GM21737 (cell line): ENCODE results near the gene NRTN.

Experiments
- ATAC-seq: cut with Tn5 transposase; IDR thresholded peaks from one replicate; pipeline ENCODE4 v1.9.1; 2021; ENCODE audit warnings: mild to moderate bottlenecking, moderate library complexity; ENCODE audit not compliant: unreplicated experiment

The NRTN gene

DNA sequence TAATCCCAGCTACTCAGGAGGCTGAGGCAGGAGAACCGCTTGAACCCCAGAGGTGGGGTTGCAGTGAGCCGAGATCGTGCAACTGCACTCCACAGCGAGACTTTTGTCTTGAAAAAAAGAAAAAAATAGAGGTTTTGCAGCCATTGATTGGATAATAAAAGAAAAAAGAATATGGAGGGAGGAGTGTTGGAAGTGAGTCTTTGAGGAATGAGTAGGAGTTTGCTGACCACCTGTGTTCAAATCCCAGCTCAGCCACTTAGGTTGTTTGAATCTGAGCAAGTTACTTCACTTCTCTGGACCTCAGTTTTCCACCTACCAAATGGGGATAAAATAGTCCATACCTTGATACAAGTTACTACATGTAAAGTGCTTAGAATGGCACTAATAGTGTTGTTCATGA is 6.2 kb downstream of the NRTN start:
- ATAC-seq, result no peak

DNA sequence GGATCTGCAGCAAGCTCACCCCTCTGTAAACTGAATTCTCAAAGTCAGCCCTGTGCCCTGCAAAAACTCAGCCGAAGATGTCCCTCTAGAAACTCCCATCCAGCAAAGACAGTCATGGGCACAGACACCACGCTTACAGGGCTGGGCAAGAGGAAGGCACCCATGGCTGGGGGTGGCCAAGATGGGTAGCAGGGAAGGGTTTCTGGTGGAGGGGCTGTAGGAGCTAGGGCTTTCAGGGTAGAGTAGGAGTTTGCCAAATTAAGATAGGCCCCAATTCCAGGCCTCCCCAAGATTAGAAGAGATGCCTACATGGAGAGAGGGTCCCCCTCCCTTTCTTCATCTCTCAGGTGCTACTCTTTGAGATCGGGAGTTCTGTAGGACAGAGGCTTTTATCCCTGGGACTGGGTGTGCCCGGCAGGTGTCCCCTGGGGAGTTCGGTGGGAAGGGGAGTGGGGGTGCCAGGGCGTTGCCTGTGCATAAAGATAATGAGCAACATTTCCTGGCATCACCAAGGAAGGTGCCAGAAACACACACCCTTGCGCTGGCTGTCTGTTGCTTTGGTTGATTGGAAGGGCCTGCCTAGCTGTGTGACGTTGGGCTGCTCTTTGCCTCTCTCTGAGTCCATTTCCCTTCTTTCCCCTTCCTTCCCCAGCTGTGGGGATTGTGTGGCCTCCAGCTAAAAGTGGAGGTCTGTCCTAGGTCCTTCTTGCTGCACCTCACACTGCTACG is 9.4 kb downstream of the NRTN start:
- no peak for ATAC-seq

DNA sequence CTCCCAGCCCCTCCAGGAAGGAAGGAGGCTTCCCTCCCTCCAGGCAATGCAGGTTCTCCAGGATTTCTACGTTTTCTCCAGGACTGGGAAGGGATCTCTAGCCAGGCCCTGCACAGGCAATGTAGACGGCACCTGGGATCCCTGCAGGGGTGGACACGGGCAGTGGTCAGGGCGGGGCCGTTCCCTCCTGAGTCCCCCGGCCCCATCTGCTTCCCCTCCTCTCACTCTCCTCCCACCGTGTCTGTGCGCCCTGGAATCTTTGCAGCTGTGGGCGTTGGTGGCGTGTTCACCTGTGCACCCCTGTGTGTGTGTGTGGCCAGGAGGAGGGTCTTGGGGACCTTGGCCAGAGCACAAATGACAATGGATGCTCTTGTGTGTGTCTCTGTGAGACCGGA is 10.0 kb downstream of the NRTN start:
- no peak for ATAC-seq

DNA sequence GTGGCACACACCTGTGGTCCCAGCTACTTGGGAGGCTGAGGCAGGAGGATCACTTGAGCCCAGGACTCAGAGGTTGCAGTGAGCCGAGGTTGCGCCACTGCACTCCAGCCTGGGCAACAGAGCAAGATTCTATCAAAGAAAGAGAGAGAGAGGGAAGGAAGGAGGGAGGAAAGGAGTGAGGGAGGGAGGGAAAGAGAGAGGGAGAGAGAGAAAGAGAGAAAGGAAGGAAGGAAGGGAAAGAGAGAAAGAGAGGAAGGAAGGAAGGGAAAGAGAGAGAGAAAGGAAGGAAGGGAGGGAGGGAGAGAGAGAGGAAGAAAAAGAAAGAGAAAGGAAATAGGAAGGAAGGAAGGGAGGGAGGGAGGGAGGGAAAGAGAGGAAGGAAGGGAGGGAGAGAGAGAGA is 12.4 kb downstream of the NRTN start:
- no peak for ATAC-seq

DNA sequence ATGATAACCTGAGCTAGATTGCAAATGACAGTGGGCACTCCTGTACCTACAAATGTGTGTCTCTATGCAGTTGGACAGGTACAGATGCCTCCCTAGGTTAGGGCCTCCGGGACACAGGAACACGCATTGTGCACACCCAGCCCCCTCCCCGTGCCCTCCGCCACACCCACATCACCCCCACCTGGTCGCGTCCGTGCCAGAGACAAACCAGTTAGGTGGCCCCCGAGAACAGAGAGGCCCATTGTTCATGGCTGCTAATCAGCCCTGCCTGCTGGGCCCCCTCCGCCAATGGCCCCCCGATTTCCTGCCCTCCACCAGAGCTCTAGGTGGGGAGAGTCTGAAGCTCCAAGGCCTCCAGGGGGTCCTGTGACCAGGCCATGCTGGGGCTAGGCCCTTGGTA is 13.7 kb downstream of the NRTN start:
- no peak for ATAC-seq

DNA sequence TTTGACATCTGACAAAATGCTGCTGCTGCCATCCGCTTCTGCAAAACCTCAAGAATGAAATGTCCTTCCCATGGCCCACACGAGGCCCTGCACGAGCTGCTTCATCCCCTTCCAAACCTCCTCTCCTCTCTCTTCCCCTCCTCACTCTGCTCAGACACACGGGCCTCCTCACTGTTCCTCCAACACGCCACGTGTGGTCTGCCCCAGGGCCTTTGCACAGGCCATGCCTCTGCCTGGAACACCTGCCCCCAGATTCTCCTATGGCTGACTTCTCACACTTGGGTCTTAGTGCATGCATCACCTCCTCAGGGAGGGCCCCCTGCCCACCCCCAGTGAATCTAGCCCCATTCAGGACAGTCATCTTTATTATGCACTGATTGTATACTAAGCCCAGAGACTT is 15.9 kb downstream of the NRTN start:
- no peak for ATAC-seq

DNA sequence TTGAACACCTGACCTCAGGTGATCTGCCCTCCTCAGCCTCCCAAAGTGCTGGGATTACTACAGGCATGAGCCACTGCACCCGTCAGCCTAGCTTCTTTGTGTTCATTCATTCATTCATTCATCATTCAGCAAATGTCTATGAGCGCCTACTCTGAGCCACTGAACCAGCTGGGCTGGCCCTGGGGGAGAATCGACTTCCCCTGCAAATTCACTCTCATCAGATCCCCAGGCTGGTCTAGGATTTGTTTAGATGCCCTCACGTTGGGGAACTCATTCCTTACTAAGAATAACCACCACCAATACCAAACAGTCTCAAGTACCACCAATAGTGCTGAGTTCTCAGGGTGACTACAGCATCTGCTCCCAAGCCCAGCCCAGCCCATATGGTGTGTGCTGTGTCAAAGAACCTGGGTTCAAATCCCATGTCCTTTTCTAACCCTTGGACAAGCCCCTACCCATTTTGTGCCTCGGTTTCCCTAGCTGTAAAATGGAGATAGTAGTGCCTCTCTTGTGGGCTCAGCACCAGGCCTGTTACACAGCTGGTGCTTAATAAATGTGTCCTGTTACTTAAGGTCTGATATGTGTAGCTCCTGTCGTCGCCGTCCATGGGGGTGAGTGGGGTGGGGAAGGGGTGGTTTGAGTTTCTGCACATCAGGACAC is 16.8 kb downstream of the NRTN start:
- ATAC-seq, result no peak

DNA sequence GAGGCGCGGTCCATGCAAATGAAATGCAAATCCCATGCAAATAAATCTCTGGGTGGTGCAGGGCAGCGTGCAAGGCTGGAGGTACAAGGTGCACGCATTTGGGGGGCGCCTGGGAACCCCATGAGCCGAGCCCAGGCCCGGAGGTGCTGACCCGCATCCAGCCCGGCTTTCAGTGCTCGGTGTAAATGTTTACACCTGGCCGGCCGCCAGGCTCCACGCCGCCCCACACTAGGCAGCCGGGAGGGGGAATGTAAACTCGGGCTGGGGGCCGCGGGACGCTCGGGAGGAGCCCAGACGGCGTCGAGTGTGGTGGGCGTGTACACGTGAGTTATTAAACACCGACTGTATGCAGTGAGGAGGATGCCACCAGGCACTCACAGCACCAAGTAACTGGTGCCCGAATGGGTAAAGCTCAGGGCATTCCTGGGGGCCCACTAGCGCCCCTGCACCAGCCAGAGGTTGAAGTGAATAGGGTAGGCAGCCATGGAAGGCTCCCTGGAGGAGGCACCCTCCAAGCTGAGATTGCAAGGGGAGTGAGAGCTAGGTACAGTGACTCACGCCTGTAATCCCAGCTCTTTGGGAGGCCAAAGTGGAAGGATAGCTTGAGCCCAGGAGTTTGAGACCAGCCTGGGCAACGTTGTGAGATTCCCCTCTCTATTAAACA is 17.4 kb downstream of the NRTN start:
- ATAC-seq, result no peak

DNA sequence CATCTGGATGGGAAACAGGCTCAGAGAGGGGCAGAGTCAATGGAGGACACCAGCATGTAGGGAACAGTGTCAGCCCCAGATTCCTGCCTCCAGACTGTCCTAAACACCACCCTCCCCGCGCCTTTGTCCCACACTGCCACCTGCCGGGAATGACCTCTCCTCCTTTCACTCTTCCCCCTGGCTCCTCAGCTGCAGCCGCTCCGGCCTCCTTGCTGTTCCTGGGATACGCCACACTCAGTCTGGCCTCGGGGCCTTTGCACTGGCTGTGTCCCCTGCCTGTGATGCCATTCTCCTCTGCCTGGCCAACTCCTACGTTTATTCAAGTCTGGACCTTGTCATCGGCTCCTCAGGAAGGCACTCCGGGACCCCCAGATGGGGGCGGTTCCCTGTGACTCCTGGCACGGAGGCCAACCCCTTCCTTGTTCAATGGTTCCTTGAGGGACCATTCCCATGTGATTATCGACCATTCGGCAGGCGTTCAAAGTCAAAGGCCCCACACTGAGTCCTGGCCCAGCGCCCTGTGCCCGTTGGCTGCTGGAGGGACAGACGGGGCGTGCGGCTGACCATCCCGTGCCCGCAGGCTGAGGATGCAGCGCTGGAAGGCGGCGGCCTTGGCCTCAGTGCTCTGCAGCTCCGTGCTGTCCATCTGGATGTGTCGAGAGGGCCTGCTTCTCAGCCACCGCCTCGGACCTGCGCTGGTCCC is 18.9 kb downstream of the NRTN start:
- ATAC-seq, result no peak

DNA sequence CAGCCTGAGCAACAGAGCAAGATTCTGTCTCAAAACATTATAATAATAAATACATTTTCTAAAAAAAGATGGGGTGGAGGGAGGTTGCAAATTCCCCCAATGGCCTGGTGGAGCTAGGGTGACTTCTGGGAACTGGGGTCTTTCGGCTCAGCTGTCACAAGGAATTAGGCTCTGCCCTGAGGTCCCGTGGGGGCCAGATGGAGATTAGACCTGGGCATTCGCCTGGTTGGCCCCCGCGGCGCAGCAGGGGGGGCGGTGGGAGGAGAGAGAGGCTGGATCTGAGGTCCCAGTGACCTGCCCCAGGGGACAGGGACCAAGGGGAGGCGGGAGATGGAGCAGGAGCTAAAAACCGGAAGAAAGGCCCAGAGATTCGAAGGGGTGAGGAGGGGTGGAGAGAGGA is 19.9 kb downstream of the NRTN start:
- no peak for ATAC-seq

DNA sequence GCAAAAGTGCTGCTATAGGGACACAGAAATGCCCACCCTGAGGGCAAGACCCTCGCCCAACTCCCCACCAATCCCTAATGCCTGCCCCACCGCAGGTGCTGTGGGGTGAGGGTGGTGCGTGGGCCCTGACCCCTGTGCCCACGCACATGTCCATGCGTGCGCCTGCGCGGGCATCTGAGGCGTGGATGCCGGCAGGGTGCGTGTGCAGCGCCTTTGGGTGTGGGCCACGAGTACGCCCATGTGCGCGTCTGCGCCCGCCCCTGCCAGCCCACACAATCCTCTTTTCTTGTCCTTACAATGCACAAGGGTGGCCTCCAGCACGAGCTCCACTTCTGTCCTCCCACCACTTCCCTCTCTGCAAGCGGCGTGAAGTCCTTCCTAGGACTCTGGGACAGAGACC is 20.3 kb downstream of the NRTN start:
- ATAC-seq, result no peak

DNA sequence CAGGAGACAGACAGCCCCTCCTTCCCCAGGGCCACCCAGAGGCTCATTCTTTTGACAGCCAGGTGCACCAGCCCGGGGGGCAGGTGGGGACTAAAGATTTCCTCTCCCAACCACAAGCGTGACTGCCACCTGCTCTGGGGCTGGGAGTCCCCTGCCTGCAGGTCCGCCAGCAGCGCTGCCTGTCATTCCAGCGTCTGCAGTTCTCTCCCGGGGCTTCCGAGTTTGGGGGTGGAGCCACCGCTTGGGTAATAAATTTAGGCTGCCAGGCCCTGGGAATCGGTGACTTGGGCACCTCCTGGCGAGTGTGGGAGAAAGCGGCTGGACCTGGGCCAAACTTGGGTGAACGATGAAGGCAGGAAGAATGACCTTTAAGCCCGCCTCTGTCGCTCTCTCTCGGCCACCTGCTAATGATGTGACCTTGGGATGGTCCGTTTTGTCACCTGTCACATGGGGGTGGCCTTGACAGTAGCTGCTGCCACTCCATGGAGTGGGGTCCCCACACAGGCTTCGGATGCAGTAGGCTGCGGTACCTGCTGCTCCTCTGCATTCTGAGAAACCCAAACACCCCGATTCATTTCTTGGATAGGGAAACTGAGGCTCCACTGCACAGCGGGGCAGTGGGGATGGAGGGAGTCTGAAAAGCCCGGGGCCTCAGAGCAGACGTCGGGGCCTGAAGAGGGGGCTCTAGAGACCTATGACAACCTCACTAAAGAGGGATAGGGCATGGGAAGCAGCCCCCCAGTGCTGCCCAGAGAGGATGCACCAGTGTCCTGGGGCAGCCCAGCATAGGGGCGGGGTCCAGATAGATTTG is 21.9 kb downstream of the NRTN start:
- ATAC-seq, result no peak

DNA sequence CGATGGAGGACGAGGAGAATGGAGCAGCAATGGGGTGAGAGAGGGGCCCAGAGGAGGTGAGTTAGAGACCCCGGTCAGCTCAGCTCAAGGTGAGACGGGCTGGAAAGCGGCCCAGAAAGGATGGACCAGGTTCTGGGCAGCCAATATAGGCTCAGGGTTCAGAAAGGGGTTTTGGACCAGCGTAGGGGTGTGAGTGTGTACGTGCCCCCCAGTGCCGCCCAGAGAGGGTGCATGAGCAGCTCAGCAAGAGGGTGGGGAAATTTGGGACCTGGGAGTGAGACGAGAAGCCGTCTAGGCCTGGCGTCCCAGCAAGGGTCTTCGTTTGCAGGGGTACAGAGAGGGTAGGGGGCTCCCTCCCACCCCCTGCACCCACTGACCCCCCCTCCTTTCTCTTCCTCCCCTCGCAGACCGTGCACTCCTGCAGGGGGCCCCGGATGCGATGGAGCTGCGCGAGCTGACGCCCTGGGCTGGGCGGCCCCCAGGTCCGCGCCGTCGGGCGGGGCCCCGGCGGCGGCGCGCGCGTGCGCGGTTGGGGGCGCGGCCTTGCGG is 22.5 kb downstream of the NRTN start:
- ATAC-seq, result no peak

DNA sequence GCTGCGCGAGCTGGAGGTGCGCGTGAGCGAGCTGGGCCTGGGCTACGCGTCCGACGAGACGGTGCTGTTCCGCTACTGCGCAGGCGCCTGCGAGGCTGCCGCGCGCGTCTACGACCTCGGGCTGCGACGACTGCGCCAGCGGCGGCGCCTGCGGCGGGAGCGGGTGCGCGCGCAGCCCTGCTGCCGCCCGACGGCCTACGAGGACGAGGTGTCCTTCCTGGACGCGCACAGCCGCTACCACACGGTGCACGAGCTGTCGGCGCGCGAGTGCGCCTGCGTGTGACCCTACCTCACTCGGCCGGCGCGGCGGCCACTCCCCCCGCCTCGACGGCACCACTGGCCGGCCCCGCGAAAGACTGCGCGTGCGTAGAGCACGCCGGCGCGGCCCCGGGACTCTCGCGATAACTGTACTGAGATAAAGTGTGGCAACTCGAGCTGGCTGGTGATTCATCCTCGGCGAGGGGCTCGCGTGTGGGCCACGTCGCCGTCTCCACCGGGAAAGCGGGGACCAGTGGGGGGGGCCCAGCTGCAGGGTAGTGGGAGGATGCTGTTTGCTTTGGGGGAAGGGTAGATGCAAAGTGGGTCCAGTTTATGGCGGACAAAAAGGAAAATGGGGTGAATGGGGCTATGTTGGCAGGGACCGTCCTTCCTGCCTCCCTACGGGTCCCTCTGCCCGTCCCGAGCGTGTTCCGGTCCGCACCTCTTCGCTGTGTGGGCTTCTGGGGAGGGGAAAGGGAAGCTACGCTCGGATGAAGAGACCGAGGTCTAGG is 23.2 kb downstream of the NRTN start:
- ATAC-seq, result peak; percentile 55

DNA sequence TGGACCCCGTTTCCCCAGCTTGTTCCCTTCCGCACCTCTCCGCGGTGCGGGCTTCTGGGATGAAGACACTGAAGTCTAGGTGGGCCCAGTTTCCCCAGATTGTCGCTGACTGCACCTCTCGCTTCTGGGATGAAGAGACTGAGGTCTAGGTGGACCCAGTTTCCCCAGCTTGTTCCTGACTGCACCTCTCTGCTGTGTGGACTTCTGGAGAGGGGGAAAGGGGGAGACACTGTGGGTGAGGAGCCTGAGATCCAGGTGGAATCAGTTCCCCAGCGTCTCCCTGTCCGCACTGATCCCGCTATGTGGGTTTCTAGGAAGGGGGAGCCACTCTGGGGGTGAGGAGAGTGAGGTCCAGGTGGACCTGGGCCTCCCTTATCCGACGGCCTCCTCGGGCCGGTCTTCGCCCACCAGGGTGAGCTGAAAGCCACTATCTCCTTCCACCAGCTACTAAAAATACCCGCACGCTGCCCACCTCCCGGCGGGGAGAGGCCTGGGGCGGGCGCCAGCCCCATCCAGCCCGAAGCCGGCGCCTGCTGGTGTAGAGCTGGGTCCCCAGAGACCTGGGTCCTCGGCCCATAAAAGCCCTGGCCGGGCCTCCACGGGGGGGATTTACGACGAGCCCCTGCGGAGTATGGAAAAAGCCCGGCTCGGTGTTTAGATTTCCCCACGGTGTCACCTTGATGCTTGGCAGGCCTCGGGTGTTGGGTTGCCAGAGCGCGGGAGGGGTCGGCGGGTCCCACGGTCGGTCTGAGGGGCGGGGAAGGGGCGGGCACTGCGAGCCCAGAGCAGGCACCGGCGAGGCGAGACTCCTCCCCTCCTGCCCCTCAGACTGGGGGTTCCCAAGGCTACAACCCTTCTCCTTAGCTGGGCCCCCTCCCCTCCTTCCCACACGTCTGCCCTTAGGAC is 24.0 kb downstream of the NRTN start:
- ATAC-seq, result peak; percentile 6

DNA sequence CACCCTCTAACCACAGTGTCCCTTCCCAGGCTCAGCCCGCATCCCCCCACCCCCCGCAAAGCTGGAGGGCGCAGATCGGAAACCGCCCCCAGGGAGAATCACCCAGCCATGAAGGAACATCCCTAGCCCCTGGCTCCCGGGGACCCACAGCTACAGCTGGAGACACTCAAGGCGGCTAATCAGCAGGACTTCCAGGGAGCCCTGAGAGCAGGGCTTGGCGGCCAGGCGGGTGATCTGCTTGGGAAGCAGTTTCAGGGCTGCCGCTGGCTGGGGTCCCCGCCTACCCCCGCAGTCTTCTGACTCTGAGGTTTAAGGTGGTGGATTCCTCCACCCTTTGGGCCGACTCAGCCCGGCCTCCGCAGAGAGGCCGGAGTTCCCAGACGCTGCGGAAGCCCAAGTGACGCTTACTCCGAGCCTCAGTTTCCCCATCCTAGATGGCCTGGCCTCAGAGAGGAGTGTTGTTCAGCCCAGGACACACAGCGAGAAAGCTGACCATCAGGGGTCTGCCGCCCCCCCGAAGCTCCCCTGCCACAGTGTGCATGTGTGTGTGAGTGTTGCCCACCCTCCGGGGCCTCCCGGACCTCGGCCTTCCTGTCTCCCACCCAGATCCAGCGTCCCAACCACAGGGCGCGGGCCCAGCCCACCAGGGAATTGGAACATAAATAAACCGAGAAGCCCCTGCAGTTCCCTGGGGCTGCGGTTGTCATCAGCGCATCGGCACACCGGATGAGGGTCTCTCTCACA is 24.9 kb downstream of the NRTN start:
- ATAC-seq, result no peak

DNA sequence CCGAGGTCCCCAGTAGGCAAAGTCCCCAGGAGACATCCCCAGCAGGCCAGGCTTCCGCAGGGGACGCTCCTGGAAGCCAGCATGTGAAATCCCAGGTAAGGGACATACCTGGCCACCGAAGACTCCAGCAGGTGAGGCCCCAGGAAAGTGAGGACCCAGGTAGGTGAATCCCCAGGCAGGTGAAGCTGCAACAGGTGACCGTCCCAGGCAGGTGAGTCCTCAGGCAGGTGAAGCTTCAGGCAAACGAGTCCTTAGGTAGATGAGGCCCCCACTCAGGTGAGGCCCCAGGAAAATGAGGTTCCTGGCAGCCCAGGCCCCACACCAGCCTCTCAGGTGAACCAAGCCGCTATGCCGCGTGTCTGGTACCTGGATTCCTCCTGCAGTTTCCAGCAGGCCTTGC is 26.3 kb downstream of the NRTN start:
- ATAC-seq, result no peak

DNA sequence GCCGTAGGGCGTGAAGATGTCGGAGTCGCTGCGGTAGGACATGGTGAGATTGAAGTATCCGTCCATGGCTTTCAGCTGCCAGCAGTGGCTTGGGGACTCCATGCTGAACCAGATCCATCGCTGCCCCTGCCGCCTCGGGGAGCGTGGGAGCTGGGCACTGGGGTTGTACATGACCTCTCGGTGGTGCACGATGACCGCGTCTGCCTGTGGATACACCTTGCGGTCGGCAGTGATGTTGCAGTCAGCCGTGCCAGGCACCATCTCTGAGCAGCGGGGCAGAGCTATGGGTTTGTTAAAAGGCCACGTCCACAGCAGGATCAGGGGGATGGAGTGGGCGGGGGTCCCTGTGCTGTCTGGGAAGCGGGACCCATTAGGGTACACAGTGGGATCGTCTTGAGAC is 27.2 kb downstream of the NRTN start:
- no peak for ATAC-seq
